GM11168 (cell line): ENCODE data around the gene RBFOX1.
"Not testable (repeated sequence)": the region's sequence is repeated elsewhere in the genome, so short reads cannot be mapped to it uniquely, and the experiment has no call there.

Experiments used
- in situ Hi-C: fragments of 300-500 bp; cut with MboI; formaldehyde crosslinking; loops from one replicate; pipeline ENCODE4 v1.12.0; 2022; ENCODE audit warnings: low sequenced_read_pairs; ENCODE audit not compliant: unreplicated experiment

The RBFOX1 gene

GRCh38 chr16:7443648-7444365 lies 111.2 kb downstream of the RBFOX1 start:
- in situ Hi-C loops: no loop called here

- in situ Hi-C loops: no loop called here
These were observed 116.7 kb downstream of the RBFOX1 start for GRCh38 chr16:7449306-7449705.

GRCh38 chr16:7449808-7450207 lies 117.2 kb downstream of the RBFOX1 start:
- in situ Hi-C loops: no loop called here

- in situ Hi-C loops: no loop called here
These were observed 117.8 kb downstream of the RBFOX1 start for GRCh38 chr16:7450440-7450839.

- in situ Hi-C loops: no loop called here
These were observed 119.4 kb downstream of the RBFOX1 start for GRCh38 chr16:7452090-7452489.

GRCh38 chr16:7456211-7456610 lies 123.6 kb downstream of the RBFOX1 start:
- in situ Hi-C loops: no loop called here

- in situ Hi-C loops: no loop called here
These were observed 125.5 kb downstream of the RBFOX1 start for GRCh38 chr16:7458144-7458543.

- in situ Hi-C loops: no loop called here
These were observed 137.7 kb downstream of the RBFOX1 start for GRCh38 chr16:7470344-7470743.

GRCh38 chr16:7471268-7471667 lies 138.6 kb downstream of the RBFOX1 start:
- in situ Hi-C loops: no loop called here

GRCh38 chr16:7482032-7482431 lies 149.4 kb downstream of the RBFOX1 start:
- in situ Hi-C loops: no loop called here

- in situ Hi-C loops: no loop called here
These were observed 150.1 kb downstream of the RBFOX1 start for GRCh38 chr16:7482596-7483290.

GRCh38 chr16:7487574-7488323 lies 155.1 kb downstream of the RBFOX1 start:
- in situ Hi-C loops: no loop called here

GRCh38 chr16:7492122-7492521 lies 159.5 kb downstream of the RBFOX1 start:
- in situ Hi-C loops: no loop called here

- in situ Hi-C loops: no loop called here
These were observed 160.5 kb downstream of the RBFOX1 start for GRCh38 chr16:7493133-7493532.

- in situ Hi-C loops: no loop called here
These were observed 165.0 kb downstream of the RBFOX1 start for GRCh38 chr16:7497691-7498090.

GRCh38 chr16:7501868-7502267 lies 169.2 kb downstream of the RBFOX1 start:
- in situ Hi-C loops: no loop called here

- in situ Hi-C loops: not testable (repeated sequence)
These were observed 170.0 kb downstream of the RBFOX1 start for GRCh38 chr16:7502591-7503157.

- in situ Hi-C loops: no loop called here
These were observed 171.0 kb downstream of the RBFOX1 start for GRCh38 chr16:7503666-7504065.

GRCh38 chr16:7504844-7505243 lies 172.2 kb downstream of the RBFOX1 start:
- in situ Hi-C loops: no loop called here

GRCh38 chr16:7505495-7505894 lies 172.8 kb downstream of the RBFOX1 start:
- in situ Hi-C loops: no loop called here

- in situ Hi-C loops: no loop called here
These were observed 173.7 kb downstream of the RBFOX1 start for GRCh38 chr16:7506363-7506762.
